ENCODE measurements around the gene COA3.

The COA3 gene

DNA sequence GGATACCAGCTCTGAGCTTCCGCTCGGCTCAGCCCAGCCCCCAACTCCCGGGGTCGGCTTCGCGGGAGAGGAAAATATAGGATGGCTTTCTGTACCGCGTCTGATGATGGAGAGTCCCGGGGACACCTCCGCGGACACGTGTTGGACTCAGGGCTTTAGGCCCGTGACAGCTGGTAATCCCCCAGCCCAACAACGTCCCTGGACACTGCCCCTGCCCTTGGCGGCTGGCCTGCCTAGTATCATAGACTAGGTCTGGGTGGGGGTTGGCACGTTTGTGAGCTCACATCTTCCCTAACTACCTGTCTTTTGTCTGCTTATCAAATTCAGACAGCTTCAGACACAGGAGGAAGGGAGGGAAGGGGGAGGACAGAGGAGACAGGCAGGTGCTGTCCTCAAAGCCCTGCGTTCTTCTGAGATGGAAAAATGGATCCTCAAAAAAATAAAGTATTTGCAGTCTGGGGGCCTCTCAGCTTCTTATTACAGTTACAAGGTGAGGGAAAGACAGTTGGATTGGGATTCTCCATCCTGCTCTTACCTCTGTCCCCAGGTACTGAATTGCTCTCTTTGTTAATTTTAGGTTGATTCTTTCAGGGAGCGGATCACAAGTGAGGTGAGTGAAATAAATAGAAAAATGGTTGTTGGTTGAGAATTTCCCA is 35.4 kb upstream of the COA3 start:
- Histone ChIP-seq H3K27ac (peak overlapping the region; percentile 89), H3K27me3 (ENCODE audit: insufficient read depth, low read depth, severe bottlenecking) (peaks cover 3% of the 10 kb centered on the region), H3K4me3 (ENCODE audit: low read depth, low read length) (peak overlapping the region; percentile 91), H3K36me3 (peaks cover 51% of the 10 kb centered on the region), H3K9me3 (ENCODE audit: severe bottlenecking) (no peaks in the 10 kb centered on the region)
- peak; percentile 59 for DNase-seq
- TF ChIP-seq, protein P1, sequence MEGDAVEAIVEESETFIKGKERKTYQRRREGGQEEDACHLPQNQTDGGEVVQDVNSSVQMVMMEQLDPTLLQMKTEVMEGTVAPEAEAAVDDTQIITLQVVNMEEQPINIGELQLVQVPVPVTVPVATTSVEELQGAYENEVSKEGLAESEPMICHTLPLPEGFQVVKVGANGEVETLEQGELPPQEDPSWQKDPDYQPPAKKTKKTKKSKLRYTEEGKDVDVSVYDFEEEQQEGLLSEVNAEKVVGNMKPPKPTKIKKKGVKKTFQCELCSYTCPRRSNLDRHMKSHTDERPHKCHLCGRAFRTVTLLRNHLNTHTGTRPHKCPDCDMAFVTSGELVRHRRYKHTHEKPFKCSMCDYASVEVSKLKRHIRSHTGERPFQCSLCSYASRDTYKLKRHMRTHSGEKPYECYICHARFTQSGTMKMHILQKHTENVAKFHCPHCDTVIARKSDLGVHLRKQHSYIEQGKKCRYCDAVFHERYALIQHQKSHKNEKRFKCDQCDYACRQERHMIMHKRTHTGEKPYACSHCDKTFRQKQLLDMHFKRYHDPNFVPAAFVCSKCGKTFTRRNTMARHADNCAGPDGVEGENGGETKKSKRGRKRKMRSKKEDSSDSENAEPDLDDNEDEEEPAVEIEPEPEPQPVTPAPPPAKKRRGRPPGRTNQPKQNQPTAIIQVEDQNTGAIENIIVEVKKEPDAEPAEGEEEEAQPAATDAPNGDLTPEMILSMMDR (IDR thresholded peaks at IDR 0.05; ENCODE audit: low read depth, low read length), result no peak

DNA sequence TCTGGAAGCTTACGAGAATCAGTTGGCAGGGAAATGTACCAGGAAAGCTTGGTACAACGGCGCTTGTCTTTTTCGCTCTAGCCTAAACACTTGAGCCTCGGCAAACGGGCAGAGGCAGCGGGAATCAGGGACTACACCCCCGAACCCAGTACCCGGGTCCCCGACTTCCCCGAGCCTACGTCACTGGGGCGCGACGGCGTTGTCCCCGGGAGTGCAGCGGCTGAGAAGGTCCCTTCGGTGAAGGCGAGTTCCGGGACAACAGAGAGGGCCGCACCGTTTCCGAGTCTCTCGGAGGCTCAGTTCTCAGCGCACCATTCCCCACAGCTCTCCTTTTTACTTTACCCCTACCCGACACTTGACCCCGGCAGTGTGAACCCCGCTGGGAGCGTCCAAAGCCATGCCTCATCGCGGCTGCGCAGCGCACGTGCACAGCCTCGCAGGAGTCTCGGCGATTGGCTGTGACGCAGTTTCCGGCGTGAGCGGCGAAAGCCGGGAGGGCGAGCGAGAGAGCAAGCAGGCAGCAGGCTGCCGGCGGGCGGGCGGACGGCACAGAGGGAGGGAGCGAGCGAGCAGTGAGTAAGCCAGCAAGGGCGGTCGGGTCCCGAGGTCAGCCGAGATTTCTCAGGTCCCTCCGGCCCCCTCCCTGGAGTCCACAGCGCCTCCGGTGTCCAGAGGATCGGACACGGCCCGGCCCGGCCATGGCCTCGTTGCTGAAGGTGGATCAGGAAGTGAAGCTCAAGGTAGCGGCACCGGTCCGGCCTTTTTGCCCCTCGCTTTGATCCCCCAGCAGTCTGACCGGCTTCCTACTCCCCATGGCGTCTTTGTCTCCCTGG is 34.6 kb upstream of the COA3 start, which contains the start of gene PSME3:
PSME3 (plus strand) TSS at position 464 of the 833 bp plus-strand sequence; CDS start at position 699, 235 bp downstream.
- peaks cover 44% of the 10 kb centered on the region for H3K36me3 ChIP-seq
- H3K27me3 ChIP-seq (ENCODE audit: insufficient read depth, low read depth, severe bottlenecking), result peaks cover 9% of the 10 kb centered on the region
- peak; percentile 96 for DNase-seq
- TF ChIP-seq, protein P1 (IDR thresholded peaks at IDR 0.05; ENCODE audit: low read depth, low read length), result no peak
- H3K4me3 ChIP-seq (ENCODE audit: low read depth, low read length), result peak within 1 kb of the TSS; percentile 91
- H3K27ac ChIP-seq, result peak within 1 kb of the TSS; percentile 89
- H3K9me3 ChIP-seq (ENCODE audit: severe bottlenecking), result no peaks in the 10 kb centered on the region

DNA sequence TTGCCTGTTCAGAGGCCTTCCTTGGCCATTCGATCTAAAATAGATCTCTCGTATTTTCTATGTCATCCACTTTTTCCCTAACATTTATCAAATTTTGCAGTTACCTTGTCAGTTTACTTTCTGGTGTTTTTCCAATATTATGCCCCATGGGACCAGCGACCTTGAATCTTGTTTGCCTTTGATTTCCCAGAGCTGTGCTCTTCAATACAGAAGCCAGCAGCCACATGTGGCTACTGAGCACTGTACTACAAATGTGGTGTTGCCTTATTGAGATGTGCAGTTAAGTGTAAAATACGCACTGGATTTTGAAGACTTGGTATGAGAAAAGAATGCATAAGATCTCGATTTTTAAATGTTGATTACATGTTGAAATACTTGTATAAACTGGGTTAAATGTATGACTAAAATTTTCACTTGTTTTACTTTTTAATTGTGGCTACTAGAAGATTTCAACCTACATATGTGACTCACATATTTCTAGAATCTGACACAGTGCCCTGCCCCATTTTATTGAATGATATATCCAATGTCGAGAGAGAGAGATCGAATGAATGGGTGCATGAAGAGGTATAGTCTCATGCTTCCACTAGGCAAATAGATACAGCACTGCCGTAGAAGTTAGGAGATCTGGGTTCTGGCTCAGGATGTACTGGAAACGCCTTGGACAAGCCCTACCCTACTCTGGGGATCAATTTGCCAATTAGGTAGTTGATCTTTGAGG is 33.9 kb upstream of the COA3 start:
- TF ChIP-seq, protein P1 (IDR thresholded peaks at IDR 0.05; ENCODE audit: low read depth, low read length), result no peak
- peak overlapping the region; percentile 91 for H3K4me3 ChIP-seq (ENCODE audit: low read depth, low read length)
- no peak for DNase-seq
- peaks cover 12% of the 10 kb centered on the region for H3K27me3 ChIP-seq (ENCODE audit: insufficient read depth, low read depth, severe bottlenecking)
- peaks cover 36% of the 10 kb centered on the region for H3K36me3 ChIP-seq
- H3K27ac ChIP-seq, result peak overlapping the region; percentile 89
- no peaks in the 10 kb centered on the region for H3K9me3 ChIP-seq (ENCODE audit: severe bottlenecking)

DNA sequence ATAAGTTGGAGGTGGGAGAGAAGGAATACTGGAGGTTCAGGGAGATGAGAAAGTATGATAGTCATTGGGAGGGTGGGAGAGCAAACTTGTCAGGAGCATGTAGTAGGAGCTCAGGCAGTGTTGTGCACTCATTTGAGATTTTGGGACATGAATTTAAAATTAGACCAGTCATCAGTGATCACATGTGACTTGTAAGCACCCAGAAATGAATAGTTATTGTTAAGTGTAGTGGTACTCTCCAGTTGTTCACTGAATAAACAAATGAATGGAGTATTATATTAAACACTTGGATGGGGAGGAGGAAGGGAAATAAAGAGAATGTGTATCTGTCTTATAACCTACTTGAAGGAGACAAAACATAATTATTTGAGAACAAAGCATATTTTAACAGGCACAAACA is 32.5 kb upstream of the COA3 start:
- H3K9me3 ChIP-seq (ENCODE audit: severe bottlenecking), result no peaks in the 10 kb centered on the region
- DNase-seq, result no peak
- H3K27me3 ChIP-seq (ENCODE audit: insufficient read depth, low read depth, severe bottlenecking), result peaks cover 12% of the 10 kb centered on the region
- no peak overlapping the region for H3K4me3 ChIP-seq (ENCODE audit: low read depth, low read length)
- peaks cover 23% of the 10 kb centered on the region for H3K36me3 ChIP-seq
- TF ChIP-seq, protein P1 (IDR thresholded peaks at IDR 0.05; ENCODE audit: low read depth, low read length), result no peak
- H3K27ac ChIP-seq, result no peak overlapping the region

DNA sequence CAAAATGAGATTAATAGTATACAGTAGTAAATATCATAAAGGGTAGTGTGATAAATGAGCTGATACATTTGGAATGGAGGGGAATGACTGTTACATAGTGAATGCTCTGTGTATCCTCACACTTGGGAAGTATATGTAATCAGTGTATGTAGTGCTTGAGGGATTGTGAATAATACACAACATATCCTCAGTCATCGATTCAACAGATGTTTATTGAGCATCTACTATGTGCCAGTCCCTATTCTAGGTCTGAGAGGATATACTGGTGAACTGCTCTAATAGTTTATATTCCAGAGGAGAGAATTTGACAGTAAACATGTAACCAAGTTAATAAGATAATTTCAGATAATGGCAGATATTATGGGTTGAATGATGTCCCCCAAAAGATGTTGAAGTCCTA is 29.0 kb upstream of the COA3 start:
- no peak for DNase-seq
- H3K4me3 ChIP-seq (ENCODE audit: low read depth, low read length), result no peak overlapping the region
- TF ChIP-seq, protein P1 (IDR thresholded peaks at IDR 0.05; ENCODE audit: low read depth, low read length), result no peak
- H3K36me3 ChIP-seq, result peaks cover under 1% of the 10 kb centered on the region; the same call in 1 of the 2 replicates
- no peaks in the 10 kb centered on the region for H3K9me3 ChIP-seq (ENCODE audit: severe bottlenecking)
- no peak overlapping the region for H3K27ac ChIP-seq
- peaks cover 12% of the 10 kb centered on the region for H3K27me3 ChIP-seq (ENCODE audit: insufficient read depth, low read depth, severe bottlenecking)

Data from WERI-Rb-1 (cell line).